ENCODE data around the gene CAVIN2.

The CAVIN2 gene

GRCh38 chr2:191840921-191841320 lies 6.0 kb downstream of the CAVIN2 start:
- in situ Hi-C loops (cut with MboI; ENCODE audit: low sequenced_read_pairs): no loop called here

- in situ Hi-C loops (cut with MboI; ENCODE audit: low sequenced_read_pairs): no loop called here
Measured at GRCh38 chr2:191839918-191840804, 6.7 kb downstream of the CAVIN2 start.

GRCh38 chr2:191838526-191838925 lies 8.4 kb downstream of the CAVIN2 start:
- in situ Hi-C loops (cut with MboI; ENCODE audit: low sequenced_read_pairs): no loop called here

GRCh38 chr2:191836853-191837769 lies 9.8 kb downstream of the CAVIN2 start:
- in situ Hi-C loops (cut with MboI; ENCODE audit: low sequenced_read_pairs): no loop called here

GRCh38 chr2:191836471-191836852 lies 10.4 kb downstream of the CAVIN2 start:
- in situ Hi-C loops (cut with MboI; ENCODE audit: low sequenced_read_pairs): no loop called here

- in situ Hi-C loops (cut with MboI; ENCODE audit: low sequenced_read_pairs): no loop called here
Measured at GRCh38 chr2:191835539-191836350, 11.1 kb downstream of the CAVIN2 start.

GRCh38 chr2:191835100-191835499 lies 11.8 kb downstream of the CAVIN2 start:
- in situ Hi-C loops (cut with MboI; ENCODE audit: low sequenced_read_pairs): no loop called here

- in situ Hi-C loops (cut with MboI; ENCODE audit: low sequenced_read_pairs): no loop called here
Measured at GRCh38 chr2:191833356-191833755, 13.5 kb downstream of the CAVIN2 start.

- in situ Hi-C loops (cut with MboI; ENCODE audit: low sequenced_read_pairs): no loop called here
Measured at GRCh38 chr2:191832668-191833067, 14.2 kb downstream of the CAVIN2 start.

GRCh38 chr2:191831410-191831994 lies 15.4 kb downstream of the CAVIN2 start:
- in situ Hi-C loops (cut with MboI; ENCODE audit: low sequenced_read_pairs): no loop called here

GRCh38 chr2:191824398-191824797 lies 22.5 kb downstream of the CAVIN2 start:
- in situ Hi-C loops (cut with MboI; ENCODE audit: low sequenced_read_pairs): loop anchor here (25.0 kb wide), 1 partner anchor 338 kb away; no protein-coding TSS in a partner anchor

- in situ Hi-C loops (cut with MboI; ENCODE audit: low sequenced_read_pairs): loop anchor here (25.0 kb wide), 1 partner anchor 341 kb away; no protein-coding TSS in a partner anchor
Measured at GRCh38 chr2:191821078-191821477, 25.8 kb downstream of the CAVIN2 start.

GRCh38 chr2:191818725-191819350 lies 28.1 kb downstream of the CAVIN2 start:
- in situ Hi-C loops (cut with MboI; ENCODE audit: low sequenced_read_pairs): loop anchor here (25.0 kb wide), 1 partner anchor 343 kb away; no protein-coding TSS in a partner anchor

GRCh38 chr2:191818133-191818532 lies 28.8 kb downstream of the CAVIN2 start:
- in situ Hi-C loops (cut with MboI; ENCODE audit: low sequenced_read_pairs): loop anchor here (25.0 kb wide), 1 partner anchor 344 kb away; no protein-coding TSS in a partner anchor

- in situ Hi-C loops (cut with MboI; ENCODE audit: low sequenced_read_pairs): loop anchor here (25.0 kb wide), 1 partner anchor 347 kb away; no protein-coding TSS in a partner anchor
Measured at GRCh38 chr2:191815010-191815409, 31.9 kb downstream of the CAVIN2 start.

- in situ Hi-C loops (cut with MboI; ENCODE audit: low sequenced_read_pairs): loop anchor here (25.0 kb wide), 1 partner anchor 348 kb away; no protein-coding TSS in a partner anchor
Measured at GRCh38 chr2:191813943-191814342, 32.9 kb downstream of the CAVIN2 start.

- in situ Hi-C loops (cut with MboI; ENCODE audit: low sequenced_read_pairs): loop anchor here (25.0 kb wide), 1 partner anchor 350 kb away; no protein-coding TSS in a partner anchor
Measured at GRCh38 chr2:191811807-191812602, 34.9 kb downstream of the CAVIN2 start.

GRCh38 chr2:191806396-191806795 lies 40.5 kb downstream of the CAVIN2 start:
- in situ Hi-C loops (cut with MboI; ENCODE audit: low sequenced_read_pairs): loop anchor here (25.0 kb wide), 1 partner anchor 356 kb away; no protein-coding TSS in a partner anchor
